NCI-H2081 (cell line): ENCODE results near the gene TMEM63C.

Experiments used
- DNase-seq, 2 experiments: peaks; one replicate each; lab custom pipeline; 2025; lab: John Stamatoyannopoulos, UW

Gene TMEM63C

GRCh38 chr14:77181603-77182437 is at the start of gene TMEM63C:
TSS of gene TMEM63C (plus strand) at chr14:77181798. CDS start at chr14:77218814, 37,016 bp downstream.
- peak; percentile 94 to 97 for DNase-seq

GRCh38 chr14:77131871-77132486 is 49.6 kb upstream of the TMEM63C start:
- DNase-seq, result no peak

- no peak for DNase-seq
Observed at GRCh38 chr14:77133720-77134338, 47.8 kb upstream of the TMEM63C start.

GRCh38 chr14:77139022-77139421 is 42.6 kb upstream of the TMEM63C start:
- no peak for DNase-seq

GRCh38 chr14:77139540-77140358 is 41.8 kb upstream of the TMEM63C start:
- DNase-seq, result peak; percentile 34 to 45

GRCh38 chr14:77140359-77141213 is 41.0 kb upstream of the TMEM63C start:
- no peak for DNase-seq

- DNase-seq, result peak; percentile 40 to 62
Observed at GRCh38 chr14:77141214-77142004, 40.2 kb upstream of the TMEM63C start, which contains the start of gene ZDHHC22. TSS of gene ZDHHC22 (minus strand) at chr14:77141791. CDS start at chr14:77139738, 2,053 bp downstream.

- DNase-seq, result no peak
Observed at GRCh38 chr14:77142005-77142800, 39.4 kb upstream of the TMEM63C start.

GRCh38 chr14:77143071-77143470 is 38.5 kb upstream of the TMEM63C start:
- DNase-seq, result no peak

GRCh38 chr14:77144412-77145115 is 37.0 kb upstream of the TMEM63C start:
- DNase-seq, result no peak

- DNase-seq, result no peak
Observed at GRCh38 chr14:77145975-77146740, 35.4 kb upstream of the TMEM63C start.

GRCh38 chr14:77148510-77149231 is 32.9 kb upstream of the TMEM63C start:
- no peak for DNase-seq

GRCh38 chr14:77151245-77151644 is 30.4 kb upstream of the TMEM63C start:
- DNase-seq, result peak; percentile 21 to 44

- peak; percentile 43 to 54 for DNase-seq
Observed at GRCh38 chr14:77151918-77152588, 29.5 kb upstream of the TMEM63C start.

GRCh38 chr14:77153802-77154201 is 27.8 kb upstream of the TMEM63C start:
- DNase-seq, result no peak

GRCh38 chr14:77154421-77154820 is 27.2 kb upstream of the TMEM63C start:
- peak; percentile 35 to 73 for DNase-seq

GRCh38 chr14:77155083-77155482 is 26.5 kb upstream of the TMEM63C start:
- DNase-seq, result no peak
